Right atrium auricular region (tissue), 2 donors: ENCODE results near the gene ZNF526. TPM values are rescaled to one million over a fixed set of nuclear protein-coding genes. Genes with fewer than 3 reads are reported as not detected.
A peak's percentile ranks its signal among the peaks of the same experiment; 100 is the strongest.

Experiments
- DNase-seq: peaks from one replicate; pipeline ENCODE4 v3.0.0-alpha.2; 2019; ENCODE audit warnings: low spot score
- H3K27ac ChIP-seq, 2 donors: fragments of 200-600 bp; sonication (generic); 1 replicate in 1 of 2; 2 replicates in 1 of 2; pipeline ENCODE4 v1.5.1; 2016 to 2019
- H3K27me3 ChIP-seq, 2 donors: fragments of 200-600 bp; sonication (generic); one replicate each; pipeline versions ENCODE4 v1.5.1 to v1.6.0; 2017 to 2019
- H3K36me3 ChIP-seq: fragments of 200-600 bp; sonication (generic); one replicate; pipeline ENCODE4 v1.5.1; 2016
- H3K4me1 ChIP-seq, 2 donors: fragments of 200-600 bp; sonication (generic); one replicate each; pipeline versions ENCODE4 v1.5.1 to v1.6.0; 2017 to 2019
- H3K4me3 ChIP-seq, 2 donors: fragments of 200-600 bp; sonication (generic); 1 replicate in 1 of 2; 2 replicates in 1 of 2; pipeline ENCODE4 v1.5.1; 2017 to 2019; ENCODE audit warnings: mild to moderate bottlenecking in 1 of 2, moderate library complexity in 1 of 2
- H3K9me3 ChIP-seq, 2 donors: fragments of 200-600 bp; sonication (generic); one replicate each; pipeline ENCODE4 v1.5.1; 2019
- total RNA-seq, 2 donors: library from RNA; depleted of rRNA; stranded (reverse); fragments of >200 nt; gene quantifications; one replicate each; pipeline ENCODE4 v1.1.0, GENCODE V29; 2016
- TF ChIP-seq, protein P1 (sequence below), 2 donors: fragments of 200-600 bp; sonication (generic); IDR thresholded peaks; one replicate each; pipeline ENCODE4 v1.5.1; 2019; ENCODE audit warnings: antibody characterized with exemption in 2 of 2

Gene ZNF526
- total RNA-seq, 2 donors from 2014 or later: 2.6 to 5.4 TPM

DNA sequence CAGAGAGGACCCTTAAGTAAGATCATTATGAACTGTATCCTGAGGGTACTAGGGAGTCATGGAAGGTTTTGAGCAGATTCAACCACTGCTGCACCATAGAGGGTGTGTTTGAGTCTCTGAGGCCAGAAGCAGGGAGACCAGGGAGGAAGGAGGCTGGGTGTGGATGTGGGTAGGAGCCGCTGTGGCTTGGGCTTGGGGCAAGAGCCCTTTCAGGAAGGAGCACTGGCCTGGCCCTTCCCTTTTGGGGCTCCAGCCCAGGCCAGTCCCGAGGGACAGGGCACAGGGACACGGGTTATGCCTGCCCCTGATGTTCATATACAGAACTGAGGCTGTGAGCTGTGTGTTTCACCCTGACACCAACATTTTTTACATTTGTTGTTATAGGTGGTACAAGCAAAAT lies 56.2 kb downstream of the ZNF526 start:
- peaks cover 35% of the 10 kb centered on the region for H3K36me3 ChIP-seq
- H3K27me3 ChIP-seq: no peaks in the 10 kb centered on the region
- no peaks in the 10 kb centered on the region for H3K9me3 ChIP-seq
- no peak overlapping the region for H3K27ac ChIP-seq
- TF ChIP-seq, protein P1, sequence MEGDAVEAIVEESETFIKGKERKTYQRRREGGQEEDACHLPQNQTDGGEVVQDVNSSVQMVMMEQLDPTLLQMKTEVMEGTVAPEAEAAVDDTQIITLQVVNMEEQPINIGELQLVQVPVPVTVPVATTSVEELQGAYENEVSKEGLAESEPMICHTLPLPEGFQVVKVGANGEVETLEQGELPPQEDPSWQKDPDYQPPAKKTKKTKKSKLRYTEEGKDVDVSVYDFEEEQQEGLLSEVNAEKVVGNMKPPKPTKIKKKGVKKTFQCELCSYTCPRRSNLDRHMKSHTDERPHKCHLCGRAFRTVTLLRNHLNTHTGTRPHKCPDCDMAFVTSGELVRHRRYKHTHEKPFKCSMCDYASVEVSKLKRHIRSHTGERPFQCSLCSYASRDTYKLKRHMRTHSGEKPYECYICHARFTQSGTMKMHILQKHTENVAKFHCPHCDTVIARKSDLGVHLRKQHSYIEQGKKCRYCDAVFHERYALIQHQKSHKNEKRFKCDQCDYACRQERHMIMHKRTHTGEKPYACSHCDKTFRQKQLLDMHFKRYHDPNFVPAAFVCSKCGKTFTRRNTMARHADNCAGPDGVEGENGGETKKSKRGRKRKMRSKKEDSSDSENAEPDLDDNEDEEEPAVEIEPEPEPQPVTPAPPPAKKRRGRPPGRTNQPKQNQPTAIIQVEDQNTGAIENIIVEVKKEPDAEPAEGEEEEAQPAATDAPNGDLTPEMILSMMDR (IDR thresholded peaks at IDR 0.05): no peak
- H3K4me3 ChIP-seq: no peak overlapping the region
- DNase-seq: no peak
- peaks cover 0 to 72% of the 10 kb centered on the region in 2 donors for H3K4me1 ChIP-seq

DNA sequence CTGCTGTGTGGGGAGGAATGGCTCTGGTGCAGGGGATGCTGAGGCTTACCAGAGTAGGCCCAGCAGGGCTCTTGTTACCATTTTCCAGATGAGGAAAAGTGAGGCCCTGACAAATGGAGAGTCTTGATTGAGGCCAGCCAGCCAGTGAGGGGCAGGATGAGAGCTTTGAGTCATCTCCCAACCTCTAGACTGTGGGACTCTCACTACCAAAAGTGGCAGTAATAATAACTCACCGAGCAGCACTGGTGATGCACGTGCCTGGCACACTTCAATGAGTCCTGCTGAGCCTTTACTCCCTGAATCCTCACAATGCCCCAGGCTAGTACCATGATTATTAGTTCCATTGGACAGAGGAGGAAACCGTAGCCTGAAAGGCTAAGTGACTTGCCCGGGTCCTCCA lies 56.7 kb downstream of the ZNF526 start:
- Histone ChIP-seq H3K27me3 (no peaks in the 10 kb centered on the region), H3K4me1 (peaks cover 0 to 72% of the 10 kb centered on the region in 2 donors), H3K9me3 (no peaks in the 10 kb centered on the region), H3K36me3 (peaks cover 35% of the 10 kb centered on the region), H3K4me3 (no peak overlapping the region), H3K27ac (peak overlapping the region in 1 of 2 donors; percentile 99)
- TF ChIP-seq, protein P1 (IDR thresholded peaks at IDR 0.05): no peak
- DNase-seq: no peak

Other genes with a start within 250 kb of the ZNF526 start
- gene ATP1A3, start 226.1 kb upstream of the ZNF526 start, total RNA-seq: 100 to 1,000 TPM in 1 of 2 donors, 10 to 100 TPM in 1; 81.4 to 223 TPM
- gene GRIK5, start 150.1 kb upstream of the ZNF526 start, total RNA-seq: 10 to 100 TPM in 1 of 2 donors, 1 to 10 TPM in 1; 8.1 to 17.1 TPM
- 10 to 100 TPM in 1 of 2 donors, 1 to 10 TPM in 1; 8.1 to 13.6 TPM for gene ZNF574, start 144.1 kb upstream of the ZNF526 start, total RNA-seq
- under 1 TPM; 0.11 to 0.83 TPM for gene POU2F2, start 87.9 kb upstream of the ZNF526 start, total RNA-seq
- 10 to 100 TPM; 19.2 to 24.8 TPM for gene DEDD2, start 2.6 kb upstream of the ZNF526 start, total RNA-seq
- 10 to 100 TPM; 18.1 to 27.9 TPM for gene GSK3A, start 22.3 kb downstream of the ZNF526 start, total RNA-seq
- gene ERF, start 34.8 kb downstream of the ZNF526 start, total RNA-seq: 10 to 100 TPM; 26.8 to 34.9 TPM
- gene CIC, start 48.9 kb downstream of the ZNF526 start, total RNA-seq: 10 to 100 TPM; 27.4 to 53.5 TPM
- under 1 TPM in 1 of 2 donors, not detected in 1; 0.59 TPM for gene PRR19, start 81.8 kb downstream of the ZNF526 start, total RNA-seq
- 1 to 10 TPM; 2.2 to 8.2 TPM for gene PAFAH1B3, start 82.3 kb downstream of the ZNF526 start, total RNA-seq
- gene TMEM145, start 93.0 kb downstream of the ZNF526 start, total RNA-seq: under 1 TPM in 1 of 2 donors, not detected in 1; 0.94 TPM
- gene MEGF8, start 105.3 kb downstream of the ZNF526 start, total RNA-seq: 10 to 100 TPM; 24.3 to 31.2 TPM
- gene CNFN, start 170.0 kb downstream of the ZNF526 start, total RNA-seq: 1 to 10 TPM in 1 of 2 donors, not detected in 1; 1.1 TPM
- gene LIPE, start 207.1 kb downstream of the ZNF526 start, total RNA-seq: 10 to 100 TPM; 11.6 to 36.5 TPM
- not detected for gene CXCL17, start 222.6 kb downstream of the ZNF526 start, total RNA-seq